ENCODE results near the gene SRXN1.

Gene SRXN1

DNA sequence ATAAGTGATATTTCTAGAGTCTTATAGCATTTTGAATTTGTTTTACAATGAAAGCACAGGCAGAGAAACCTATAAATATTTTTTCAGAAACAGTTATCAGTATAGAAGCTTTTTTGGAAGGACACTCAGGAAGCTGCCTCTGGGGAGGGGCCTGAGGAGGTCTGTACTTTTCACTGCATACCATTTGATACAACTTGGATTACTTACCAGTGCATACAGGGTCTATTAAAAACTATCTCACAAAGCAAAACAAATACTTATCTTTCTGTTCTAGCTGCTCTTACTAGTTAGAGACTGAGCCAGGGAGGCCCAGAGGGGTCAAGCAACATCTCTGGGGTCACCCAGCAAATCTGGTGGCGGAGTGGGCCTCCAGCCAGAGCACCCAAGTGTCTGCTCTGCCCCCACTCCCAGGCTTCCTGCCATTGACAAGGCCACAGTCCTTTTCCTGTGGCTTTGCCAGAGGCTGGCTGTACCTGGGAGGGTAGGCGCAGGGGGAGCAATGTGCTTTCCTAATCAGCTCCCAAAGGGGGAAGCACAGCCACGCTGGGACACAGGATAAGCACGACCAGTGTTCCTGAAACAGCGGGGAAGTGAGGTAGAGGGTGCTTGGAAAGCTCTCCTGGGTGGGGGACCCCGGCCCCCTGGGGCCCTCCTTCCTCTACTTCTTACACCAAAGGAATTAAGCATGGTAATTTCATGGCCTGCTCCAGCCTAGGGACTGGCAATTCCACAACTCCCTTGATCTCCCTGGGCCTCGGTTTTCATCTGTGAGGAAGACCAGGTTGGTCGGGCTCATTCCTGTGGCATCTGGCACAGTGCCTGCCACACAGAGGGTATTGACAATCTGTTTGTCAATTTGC is 50.7 kb downstream of the SRXN1 start:
- no peak for DNase-seq

DNA sequence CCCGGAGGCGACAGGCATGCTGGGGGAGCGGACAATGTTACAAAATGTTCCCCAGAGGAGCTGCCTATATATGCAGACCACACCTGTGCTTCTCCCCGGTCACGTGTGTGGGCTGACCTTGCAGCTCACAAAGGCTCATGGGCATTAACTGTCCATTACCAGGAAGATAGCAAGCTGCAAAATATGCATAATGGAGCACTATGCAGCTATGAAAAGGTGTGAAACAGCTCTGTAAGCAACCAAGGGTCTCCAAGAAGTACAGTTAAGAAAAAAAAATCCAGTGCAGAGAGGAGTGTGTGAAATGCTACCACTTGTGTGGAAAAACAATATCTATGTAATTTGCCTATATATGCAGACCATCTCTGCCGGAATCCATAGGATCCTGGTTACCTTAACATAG is 52.3 kb downstream of the SRXN1 start:
- no peak for DNase-seq

DNA sequence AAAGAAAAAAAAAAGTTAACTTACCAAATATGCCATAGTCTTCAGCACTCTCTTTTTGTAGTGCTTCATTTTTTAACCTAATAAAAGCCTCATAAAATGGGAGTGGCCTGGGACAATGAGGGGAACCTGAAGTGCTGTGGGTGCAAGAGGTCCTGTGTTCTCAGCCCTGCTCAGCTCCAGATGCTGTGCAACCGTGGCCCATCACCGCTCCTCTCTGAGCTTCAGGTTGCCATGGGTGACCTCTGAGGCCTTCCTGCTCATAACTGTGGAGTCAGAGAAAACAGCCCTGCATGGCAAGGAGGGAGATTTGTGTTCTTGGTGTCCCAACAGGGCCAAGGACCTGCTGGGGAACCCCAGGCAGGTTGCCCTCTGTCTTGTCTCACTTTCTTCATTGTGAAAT is 52.9 kb downstream of the SRXN1 start:
- DNase-seq: no peak

DNA sequence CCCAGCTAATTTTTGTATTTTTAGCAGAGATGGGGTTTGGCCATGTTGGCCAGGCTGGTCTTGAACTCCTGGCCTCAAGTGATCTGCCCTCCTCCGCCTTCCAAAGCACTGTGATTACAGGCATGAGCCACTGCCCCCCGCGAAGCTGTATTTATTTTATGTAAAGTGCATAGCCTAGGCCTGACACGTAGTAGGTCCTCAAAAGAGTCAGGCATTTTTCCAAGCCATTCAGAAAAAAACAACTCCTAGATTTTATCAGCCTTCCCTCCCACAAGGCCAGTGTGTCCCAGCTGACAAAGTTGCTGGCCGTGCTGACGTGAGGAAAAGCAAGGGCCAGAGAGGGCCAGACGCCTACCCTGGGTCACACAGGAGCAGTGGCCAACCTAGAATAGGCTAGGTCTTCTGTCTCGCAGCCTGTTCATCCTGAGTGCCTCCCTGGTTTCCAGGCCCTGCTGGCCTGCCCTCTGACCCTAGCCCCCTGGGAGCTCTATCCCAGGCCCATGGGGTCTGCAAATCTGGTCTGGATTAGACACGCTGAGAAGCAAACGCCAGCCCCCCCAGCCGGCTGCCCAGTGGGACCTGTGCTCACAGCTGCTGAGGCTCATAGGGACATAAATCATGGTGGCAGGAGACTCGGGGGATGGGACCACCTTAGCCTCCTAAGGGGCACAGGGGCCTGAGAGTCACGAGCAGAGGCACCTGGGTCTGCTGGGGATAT is 54.7 kb downstream of the SRXN1 start:
- DNase-seq: no peak

DNA sequence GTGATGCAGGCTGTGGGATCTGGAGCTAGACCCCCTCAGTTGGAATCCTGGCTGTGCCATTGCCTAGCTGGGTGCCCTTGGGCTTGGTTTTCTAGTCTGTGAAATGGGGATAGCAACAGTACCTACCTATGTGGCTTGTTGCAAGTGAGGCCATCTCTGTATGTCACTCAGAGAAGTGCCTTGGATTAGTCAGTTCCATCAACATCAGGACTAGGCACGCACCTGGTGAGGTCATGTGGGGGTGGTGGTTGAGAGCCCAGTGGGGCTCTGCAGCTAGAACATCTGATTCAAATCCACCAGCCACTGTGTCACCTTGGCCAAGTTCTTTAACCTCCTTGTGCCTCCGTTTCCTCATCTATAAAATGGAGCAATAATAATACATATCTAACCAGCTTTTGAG is 55.4 kb downstream of the SRXN1 start:
- DNase-seq: no peak

Measured in stimulated activated naive CD4-positive, alpha-beta T cell treated with Interleukin-2 at 50 U/mL for 16 hours (primary cell).